ENCODE results near the gene MMP24. TPM values are rescaled to one million over a fixed set of nuclear protein-coding genes. Genes with fewer than 3 reads are reported as not detected.

Gene MMP24
- total and polyA plus RNA-seq, 2 of the 13 experiments (the other 11 are each of a cell fraction or from before 2014, with no cell fraction given), result 0.29 to 0.35 TPM

DNA sequence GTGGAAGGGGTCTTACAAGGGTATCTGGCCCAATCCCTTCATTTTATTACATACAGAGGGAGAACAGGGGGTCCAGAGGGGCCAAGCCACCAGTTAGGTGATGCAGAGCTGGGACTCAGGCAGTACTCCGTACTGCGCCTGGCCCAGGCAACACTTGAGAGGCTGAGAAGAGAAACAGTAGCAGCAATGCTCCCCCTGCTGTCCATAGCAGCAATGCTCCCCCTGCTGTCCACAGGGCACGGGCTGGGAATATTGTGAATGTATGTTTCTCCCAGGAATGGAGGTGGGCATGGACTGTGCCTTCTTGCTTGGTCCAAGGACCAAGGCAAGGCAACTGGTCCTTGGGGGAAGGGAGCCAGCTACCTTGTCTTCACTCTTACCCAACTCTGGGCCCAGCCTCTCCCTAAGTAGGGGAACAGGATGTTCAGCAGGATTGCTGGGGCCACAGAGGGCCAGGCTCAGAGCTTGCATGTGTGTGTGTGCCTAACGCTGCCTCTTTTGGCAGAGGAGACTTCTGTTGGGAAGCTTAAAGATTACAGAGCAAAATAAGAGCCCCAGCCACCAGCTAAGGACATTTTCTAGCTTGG lies 80.5 kb downstream of the MMP24 start (continued):
- TF ChIP-seq NRL (CRISPR knock-in tag; IDR thresholded peaks at IDR 0.05; ENCODE audit: borderline replicate concordance), result peak; percentile 82; the same call in 1 of the 2 replicates
- 0 out of 2 replicates have a peak, but pooled peaks have one; percentile 35 for TF ChIP-seq ZNF547 (CRISPR knock-in tag; IDR thresholded peaks at IDR 0.05)
- 0 out of 2 replicates have a peak, but pooled peaks have one; percentile 23 for TF ChIP-seq TBX3 (IDR thresholded peaks at IDR 0.05; ENCODE audit: borderline replicate concordance)
- TF ChIP-seq ZNF383 (CRISPR knock-in tag; IDR thresholded peaks at IDR 0.05; ENCODE audit: borderline replicate concordance), result no peak
- peak; percentile 55 for TF ChIP-seq YY1 (IDR thresholded peaks at IDR 0.05; ENCODE audit: insufficient read depth, insufficient replicate concordance, low read depth, low read length)
- TF ChIP-seq, protein P1, sequence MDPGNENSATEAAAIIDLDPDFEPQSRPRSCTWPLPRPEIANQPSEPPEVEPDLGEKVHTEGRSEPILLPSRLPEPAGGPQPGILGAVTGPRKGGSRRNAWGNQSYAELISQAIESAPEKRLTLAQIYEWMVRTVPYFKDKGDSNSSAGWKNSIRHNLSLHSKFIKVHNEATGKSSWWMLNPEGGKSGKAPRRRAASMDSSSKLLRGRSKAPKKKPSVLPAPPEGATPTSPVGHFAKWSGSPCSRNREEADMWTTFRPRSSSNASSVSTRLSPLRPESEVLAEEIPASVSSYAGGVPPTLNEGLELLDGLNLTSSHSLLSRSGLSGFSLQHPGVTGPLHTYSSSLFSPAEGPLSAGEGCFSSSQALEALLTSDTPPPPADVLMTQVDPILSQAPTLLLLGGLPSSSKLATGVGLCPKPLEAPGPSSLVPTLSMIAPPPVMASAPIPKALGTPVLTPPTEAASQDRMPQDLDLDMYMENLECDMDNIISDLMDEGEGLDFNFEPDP (CRISPR knock-in tag; conservative IDR thresholded peaks at IDR 0.05), result 0 out of 2 replicates have a peak, but pooled peaks have one; percentile 91
- TF ChIP-seq HHEX (CRISPR knock-in tag; IDR thresholded peaks at IDR 0.05), result no peak
- TF ChIP-seq, protein P2, sequence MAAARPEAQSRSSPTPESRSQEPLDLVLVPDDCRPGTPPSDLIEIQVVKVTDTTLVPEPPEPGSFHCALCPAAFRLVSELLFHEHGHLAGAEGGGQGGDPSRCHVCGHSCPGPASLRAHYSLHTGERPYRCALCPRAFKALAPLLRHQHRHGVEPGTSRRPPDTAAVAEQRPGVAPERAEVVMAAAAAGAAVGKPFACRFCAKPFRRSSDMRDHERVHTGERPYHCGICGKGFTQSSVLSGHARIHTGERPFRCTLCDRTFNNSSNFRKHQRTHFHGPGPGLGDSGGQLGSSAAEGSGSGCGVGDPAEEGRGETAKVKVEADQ (CRISPR knock-in tag; IDR thresholded peaks at IDR 0.05; ENCODE audit: borderline replicate concordance), result 0 out of 2 replicates have a peak, but pooled peaks have one; percentile 46
- TF ChIP-seq KDM2A (CRISPR knock-in tag; IDR thresholded peaks at IDR 0.05; ENCODE audit: borderline replicate concordance, low read depth), result peak; percentile 50; the same call in 1 of the 2 replicates
- 0 out of 2 replicates have a peak, but pooled peaks have one; percentile 50 for TF ChIP-seq KLF13 (CRISPR knock-in tag; IDR thresholded peaks at IDR 0.05)
- TF ChIP-seq ZKSCAN1 (IDR thresholded peaks at IDR 0.05; ENCODE audit: low read length), result 0 out of 2 replicates have a peak, but pooled peaks have one; percentile 28
- peak; percentile 33; the same call in 1 of the 2 replicates for TF ChIP-seq ZFY (CRISPR knock-in tag; IDR thresholded peaks at IDR 0.05)
- TF ChIP-seq ZFP90 (CRISPR knock-in tag; IDR thresholded peaks at IDR 0.05; ENCODE audit: borderline replicate concordance), result no peak
- no peak for TF ChIP-seq TBP (CRISPR knock-in tag; IDR thresholded peaks at IDR 0.05)
- no peak for TF ChIP-seq GFI1 (CRISPR knock-in tag; IDR thresholded peaks at IDR 0.05; ENCODE audit: borderline replicate concordance)
- TF ChIP-seq, protein P3, sequence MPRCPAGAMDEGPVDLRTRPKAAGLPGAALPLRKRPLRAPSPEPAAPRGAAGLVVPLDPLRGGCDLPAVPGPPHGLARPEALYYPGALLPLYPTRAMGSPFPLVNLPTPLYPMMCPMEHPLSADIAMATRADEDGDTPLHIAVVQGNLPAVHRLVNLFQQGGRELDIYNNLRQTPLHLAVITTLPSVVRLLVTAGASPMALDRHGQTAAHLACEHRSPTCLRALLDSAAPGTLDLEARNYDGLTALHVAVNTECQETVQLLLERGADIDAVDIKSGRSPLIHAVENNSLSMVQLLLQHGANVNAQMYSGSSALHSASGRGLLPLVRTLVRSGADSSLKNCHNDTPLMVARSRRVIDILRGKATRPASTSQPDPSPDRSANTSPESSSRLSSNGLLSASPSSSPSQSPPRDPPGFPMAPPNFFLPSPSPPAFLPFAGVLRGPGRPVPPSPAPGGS (CRISPR knock-in tag; IDR thresholded peaks at IDR 0.05), result peak; percentile 75; the same call in 1 of the 2 replicates
- 0 out of 2 replicates have a peak, but pooled peaks have one; percentile 7 for TF ChIP-seq GTF2F1 (IDR thresholded peaks at IDR 0.05; ENCODE audit: low read length)
- TF ChIP-seq GPN1 (CRISPR knock-in tag; IDR thresholded peaks at IDR 0.05; ENCODE audit: borderline replicate concordance), result no peak
- TF ChIP-seq, protein P4, sequence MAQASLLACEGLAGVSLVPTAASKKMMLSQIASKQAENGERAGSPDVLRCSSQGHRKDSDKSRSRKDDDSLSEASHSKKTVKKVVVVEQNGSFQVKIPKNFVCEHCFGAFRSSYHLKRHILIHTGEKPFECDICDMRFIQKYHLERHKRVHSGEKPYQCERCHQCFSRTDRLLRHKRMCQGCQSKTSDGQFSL (CRISPR knock-in tag; IDR thresholded peaks at IDR 0.05), result no peak
- no peak for TF ChIP-seq ZNF772 (CRISPR knock-in tag; IDR thresholded peaks at IDR 0.05)
- TF ChIP-seq DNMT1 (CRISPR knock-in tag; IDR thresholded peaks at IDR 0.05), result no peak
- TF ChIP-seq, protein P5, sequence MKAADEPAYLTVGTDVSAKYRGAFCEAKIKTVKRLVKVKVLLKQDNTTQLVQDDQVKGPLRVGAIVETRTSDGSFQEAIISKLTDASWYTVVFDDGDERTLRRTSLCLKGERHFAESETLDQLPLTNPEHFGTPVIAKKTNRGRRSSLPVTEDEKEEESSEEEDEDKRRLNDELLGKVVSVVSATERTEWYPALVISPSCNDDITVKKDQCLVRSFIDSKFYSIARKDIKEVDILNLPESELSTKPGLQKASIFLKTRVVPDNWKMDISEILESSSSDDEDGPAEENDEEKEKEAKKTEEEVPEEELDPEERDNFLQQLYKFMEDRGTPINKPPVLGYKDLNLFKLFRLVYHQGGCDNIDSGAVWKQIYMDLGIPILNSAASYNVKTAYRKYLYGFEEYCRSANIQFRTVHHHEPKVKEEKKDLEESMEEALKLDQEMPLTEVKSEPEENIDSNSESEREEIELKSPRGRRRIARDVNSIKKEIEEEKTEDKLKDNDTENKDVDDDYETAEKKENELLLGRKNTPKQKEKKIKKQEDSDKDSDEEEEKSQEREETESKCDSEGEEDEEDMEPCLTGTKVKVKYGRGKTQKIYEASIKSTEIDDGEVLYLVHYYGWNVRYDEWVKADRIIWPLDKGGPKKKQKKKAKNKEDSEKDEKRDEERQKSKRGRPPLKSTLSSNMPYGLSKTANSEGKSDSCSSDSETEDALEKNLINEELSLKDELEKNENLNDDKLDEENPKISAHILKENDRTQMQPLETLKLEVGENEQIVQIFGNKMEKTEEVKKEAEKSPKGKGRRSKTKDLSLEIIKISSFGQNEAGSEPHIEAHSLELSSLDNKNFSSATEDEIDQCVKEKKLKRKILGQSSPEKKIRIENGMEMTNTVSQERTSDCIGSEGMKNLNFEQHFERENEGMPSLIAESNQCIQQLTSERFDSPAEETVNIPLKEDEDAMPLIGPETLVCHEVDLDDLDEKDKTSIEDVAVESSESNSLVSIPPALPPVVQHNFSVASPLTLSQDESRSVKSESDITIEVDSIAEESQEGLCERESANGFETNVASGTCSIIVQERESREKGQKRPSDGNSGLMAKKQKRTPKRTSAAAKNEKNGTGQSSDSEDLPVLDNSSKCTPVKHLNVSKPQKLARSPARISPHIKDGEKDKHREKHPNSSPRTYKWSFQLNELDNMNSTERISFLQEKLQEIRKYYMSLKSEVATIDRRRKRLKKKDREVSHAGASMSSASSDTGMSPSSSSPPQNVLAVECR (CRISPR knock-in tag; IDR thresholded peaks at IDR 0.05; ENCODE audit: borderline replicate concordance), result peak; percentile 67; the same call in 1 of the 2 replicates

Data from HepG2 (cell line).